ENCODE results near the gene KBTBD4.

DNA sequence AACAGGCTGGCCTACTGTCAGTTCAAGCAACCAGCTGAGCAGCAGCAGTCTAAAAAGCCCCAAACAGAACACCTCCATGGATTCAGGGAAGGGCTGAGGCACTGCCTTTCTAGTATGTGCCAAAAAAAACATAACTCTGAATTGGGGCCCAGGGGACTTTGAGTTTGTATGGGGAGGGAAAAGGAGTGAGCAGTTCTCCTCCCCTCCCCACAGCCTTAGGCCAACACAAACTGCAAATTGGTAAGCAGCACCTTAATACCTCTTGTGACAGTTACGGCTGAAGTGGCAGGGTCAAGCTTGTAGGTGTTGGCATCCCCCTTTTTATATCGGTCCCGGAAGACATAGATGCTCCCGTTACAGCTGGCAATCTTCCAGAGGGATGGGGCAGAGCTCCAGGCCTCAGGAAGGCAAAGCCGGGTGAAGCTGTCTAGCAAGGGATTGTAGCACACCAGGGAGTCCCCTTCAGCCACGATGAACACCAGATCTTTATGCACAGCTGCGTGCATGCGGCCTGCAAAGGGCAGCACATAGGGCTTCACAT lies 6.0 kb downstream of the KBTBD4 start:
- TF ChIP-seq, protein P1, sequence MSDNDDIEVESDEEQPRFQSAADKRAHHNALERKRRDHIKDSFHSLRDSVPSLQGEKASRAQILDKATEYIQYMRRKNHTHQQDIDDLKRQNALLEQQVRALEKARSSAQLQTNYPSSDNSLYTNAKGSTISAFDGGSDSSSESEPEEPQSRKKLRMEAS (IDR thresholded peaks at IDR 0.05): no peak
- TF ChIP-seq, protein P2, sequence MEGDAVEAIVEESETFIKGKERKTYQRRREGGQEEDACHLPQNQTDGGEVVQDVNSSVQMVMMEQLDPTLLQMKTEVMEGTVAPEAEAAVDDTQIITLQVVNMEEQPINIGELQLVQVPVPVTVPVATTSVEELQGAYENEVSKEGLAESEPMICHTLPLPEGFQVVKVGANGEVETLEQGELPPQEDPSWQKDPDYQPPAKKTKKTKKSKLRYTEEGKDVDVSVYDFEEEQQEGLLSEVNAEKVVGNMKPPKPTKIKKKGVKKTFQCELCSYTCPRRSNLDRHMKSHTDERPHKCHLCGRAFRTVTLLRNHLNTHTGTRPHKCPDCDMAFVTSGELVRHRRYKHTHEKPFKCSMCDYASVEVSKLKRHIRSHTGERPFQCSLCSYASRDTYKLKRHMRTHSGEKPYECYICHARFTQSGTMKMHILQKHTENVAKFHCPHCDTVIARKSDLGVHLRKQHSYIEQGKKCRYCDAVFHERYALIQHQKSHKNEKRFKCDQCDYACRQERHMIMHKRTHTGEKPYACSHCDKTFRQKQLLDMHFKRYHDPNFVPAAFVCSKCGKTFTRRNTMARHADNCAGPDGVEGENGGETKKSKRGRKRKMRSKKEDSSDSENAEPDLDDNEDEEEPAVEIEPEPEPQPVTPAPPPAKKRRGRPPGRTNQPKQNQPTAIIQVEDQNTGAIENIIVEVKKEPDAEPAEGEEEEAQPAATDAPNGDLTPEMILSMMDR (IDR thresholded peaks at IDR 0.05; ENCODE audit: control extremely low read depth in 1 of 3, insufficient read depth in 1 of 3, low read depth in 1 of 3, low read length in 3 of 3): no peak
- TF ChIP-seq GABPA (IDR thresholded peaks at IDR 0.05; ENCODE audit: borderline replicate concordance, insufficient read depth, low read length) (no peak), POLR2A (IDR thresholded peaks at IDR 0.05; ENCODE audit: control extremely low read depth in 1 of 2, low read depth in 2 of 2, low read length in 2 of 2) (no peak), EGR1 (IDR thresholded peaks at IDR 0.05; ENCODE audit: borderline replicate concordance, low read depth, low read length) (no peak), JUN (IDR thresholded peaks at IDR 0.05; ENCODE audit: low read depth, low read length) (no peak), ASH2L (IDR thresholded peaks at IDR 0.05; ENCODE audit: low read length) (no peak), TAF1 (IDR thresholded peaks at IDR 0.05; ENCODE audit: low read depth, low read length) (no peak), RNF2 (IDR thresholded peaks at IDR 0.05; ENCODE audit: borderline replicate concordance, low read depth, low read length, missing control alignments, poor library complexity, severe bottlenecking) (no peak), YY1 (IDR thresholded peaks at IDR 0.05; ENCODE audit: low read depth, low read length) (no peak)
